PC-3 (cell line): Measurements from ENCODE around the gene FERMT3.

ENCODE experiments used
- EZH2phosphoT487 ChIP-seq: fragments of 300-600 bp; sonication (generic); IDR thresholded peaks from 2 replicates; pipeline ENCODE4 v1.6.1; 2018; ENCODE audit warnings: mild to moderate bottlenecking, antibody characterized with exemption, low read length, borderline replicate concordance
- TF ChIP-seq, protein P1 (sequence below): fragments of 300-600 bp; sonication (generic); conservative IDR thresholded peaks from 2 replicates; pipeline ENCODE4 v1.5.1; 2017; ENCODE audit warnings: antibody characterized with exemption, low read depth, mild to moderate bottlenecking, low read length

- TF ChIP-seq, protein P1, sequence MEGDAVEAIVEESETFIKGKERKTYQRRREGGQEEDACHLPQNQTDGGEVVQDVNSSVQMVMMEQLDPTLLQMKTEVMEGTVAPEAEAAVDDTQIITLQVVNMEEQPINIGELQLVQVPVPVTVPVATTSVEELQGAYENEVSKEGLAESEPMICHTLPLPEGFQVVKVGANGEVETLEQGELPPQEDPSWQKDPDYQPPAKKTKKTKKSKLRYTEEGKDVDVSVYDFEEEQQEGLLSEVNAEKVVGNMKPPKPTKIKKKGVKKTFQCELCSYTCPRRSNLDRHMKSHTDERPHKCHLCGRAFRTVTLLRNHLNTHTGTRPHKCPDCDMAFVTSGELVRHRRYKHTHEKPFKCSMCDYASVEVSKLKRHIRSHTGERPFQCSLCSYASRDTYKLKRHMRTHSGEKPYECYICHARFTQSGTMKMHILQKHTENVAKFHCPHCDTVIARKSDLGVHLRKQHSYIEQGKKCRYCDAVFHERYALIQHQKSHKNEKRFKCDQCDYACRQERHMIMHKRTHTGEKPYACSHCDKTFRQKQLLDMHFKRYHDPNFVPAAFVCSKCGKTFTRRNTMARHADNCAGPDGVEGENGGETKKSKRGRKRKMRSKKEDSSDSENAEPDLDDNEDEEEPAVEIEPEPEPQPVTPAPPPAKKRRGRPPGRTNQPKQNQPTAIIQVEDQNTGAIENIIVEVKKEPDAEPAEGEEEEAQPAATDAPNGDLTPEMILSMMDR, result no peak
- no peak for TF ChIP-seq EZH2phosphoT487
Measured at GRCh38 chr11:64241491-64242374, 35.2 kb downstream of the FERMT3 start.
